ENCODE measurements around the gene KCNQ1. TPM values are rescaled to one million over a fixed set of nuclear protein-coding genes. Genes with fewer than 3 reads are reported as not detected.

Gene KCNQ1
- total RNA-seq, 3 donors from 2014 or later, result 3.6 to 6.2 (median 5.1) TPM

- Histone ChIP-seq H3K27ac (no peak overlapping the region), H3K4me3 (no peak overlapping the region), H3K4me1 (no peaks in the 10 kb centered on the region), H3K9me3 (no peaks in the 10 kb centered on the region), H3K36me3 (no peaks in the 10 kb centered on the region), H3K27me3 (no peaks in the 10 kb centered on the region)
- no peak for TF ChIP-seq POLR2A (IDR thresholded peaks at IDR 0.05)
- no peak for TF ChIP-seq POLR2AphosphoS5 (IDR thresholded peaks at IDR 0.05)
- TF ChIP-seq, protein P1, sequence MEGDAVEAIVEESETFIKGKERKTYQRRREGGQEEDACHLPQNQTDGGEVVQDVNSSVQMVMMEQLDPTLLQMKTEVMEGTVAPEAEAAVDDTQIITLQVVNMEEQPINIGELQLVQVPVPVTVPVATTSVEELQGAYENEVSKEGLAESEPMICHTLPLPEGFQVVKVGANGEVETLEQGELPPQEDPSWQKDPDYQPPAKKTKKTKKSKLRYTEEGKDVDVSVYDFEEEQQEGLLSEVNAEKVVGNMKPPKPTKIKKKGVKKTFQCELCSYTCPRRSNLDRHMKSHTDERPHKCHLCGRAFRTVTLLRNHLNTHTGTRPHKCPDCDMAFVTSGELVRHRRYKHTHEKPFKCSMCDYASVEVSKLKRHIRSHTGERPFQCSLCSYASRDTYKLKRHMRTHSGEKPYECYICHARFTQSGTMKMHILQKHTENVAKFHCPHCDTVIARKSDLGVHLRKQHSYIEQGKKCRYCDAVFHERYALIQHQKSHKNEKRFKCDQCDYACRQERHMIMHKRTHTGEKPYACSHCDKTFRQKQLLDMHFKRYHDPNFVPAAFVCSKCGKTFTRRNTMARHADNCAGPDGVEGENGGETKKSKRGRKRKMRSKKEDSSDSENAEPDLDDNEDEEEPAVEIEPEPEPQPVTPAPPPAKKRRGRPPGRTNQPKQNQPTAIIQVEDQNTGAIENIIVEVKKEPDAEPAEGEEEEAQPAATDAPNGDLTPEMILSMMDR (IDR thresholded peaks at IDR 0.05), result no peak
- intact Hi-C loops (cut with DNase I; ENCODE audit: low total_unique reads), result loop anchor here (10.0 kb wide), 1 partner anchor 69 kb away; no protein-coding TSS in a partner anchor
- no peak for DNase-seq (ENCODE audit: low spot score in 2 of 2)
These were observed 398.7 kb downstream of the KCNQ1 start for GRCh38 chr11:2843551-2843950.

DNA sequence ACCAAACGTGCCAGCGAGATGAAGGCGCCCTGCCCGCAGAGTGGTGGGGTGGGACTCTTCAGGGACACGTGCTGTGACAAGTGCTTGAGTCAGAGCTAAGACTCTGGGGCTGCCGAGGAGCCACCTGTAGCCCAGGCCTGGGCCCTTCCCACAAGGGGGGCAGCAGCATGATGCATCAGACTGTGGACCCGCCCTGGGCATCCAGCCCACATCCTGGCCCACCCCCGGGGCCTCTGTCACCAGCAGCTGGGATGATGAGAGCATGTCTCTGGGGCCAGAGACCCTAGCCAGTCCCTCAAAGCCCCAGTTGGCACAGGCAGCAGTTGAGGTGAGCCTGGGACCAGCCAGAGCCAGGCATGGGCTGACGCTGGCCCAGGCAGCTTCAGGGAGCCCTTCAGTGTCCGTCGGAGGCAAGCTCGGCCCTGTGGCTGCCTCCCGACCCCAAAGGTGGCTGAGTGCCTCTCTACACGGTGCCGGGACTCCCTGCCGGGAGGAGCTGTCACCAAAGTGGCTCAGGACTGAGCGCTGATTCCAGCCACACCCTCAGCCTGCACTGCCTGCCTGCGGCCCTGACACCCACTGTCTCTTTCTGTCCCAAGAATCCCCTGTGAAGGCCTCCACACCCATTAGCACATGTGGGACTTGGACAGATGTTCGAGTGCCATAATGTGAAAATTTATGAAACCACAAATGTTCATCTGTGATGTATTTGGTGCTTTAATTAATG lies 399.5 kb downstream of the KCNQ1 start:
- Histone ChIP-seq H3K4me3 (no peak overlapping the region), H3K27ac (no peak overlapping the region), H3K4me1 (no peaks in the 10 kb centered on the region), H3K9me3 (no peaks in the 10 kb centered on the region), H3K36me3 (no peaks in the 10 kb centered on the region), H3K27me3 (no peaks in the 10 kb centered on the region)
- no peak for TF ChIP-seq POLR2AphosphoS5 (IDR thresholded peaks at IDR 0.05)
- TF ChIP-seq, protein P1 (IDR thresholded peaks at IDR 0.05), result no peak
- TF ChIP-seq POLR2A (IDR thresholded peaks at IDR 0.05), result no peak
- no peak for DNase-seq (ENCODE audit: low spot score in 2 of 2)
- intact Hi-C loops (cut with DNase I; ENCODE audit: low total_unique reads), result loop anchor here (10.0 kb wide), 1 partner anchor 69 kb away; no protein-coding TSS in a partner anchor

DNA sequence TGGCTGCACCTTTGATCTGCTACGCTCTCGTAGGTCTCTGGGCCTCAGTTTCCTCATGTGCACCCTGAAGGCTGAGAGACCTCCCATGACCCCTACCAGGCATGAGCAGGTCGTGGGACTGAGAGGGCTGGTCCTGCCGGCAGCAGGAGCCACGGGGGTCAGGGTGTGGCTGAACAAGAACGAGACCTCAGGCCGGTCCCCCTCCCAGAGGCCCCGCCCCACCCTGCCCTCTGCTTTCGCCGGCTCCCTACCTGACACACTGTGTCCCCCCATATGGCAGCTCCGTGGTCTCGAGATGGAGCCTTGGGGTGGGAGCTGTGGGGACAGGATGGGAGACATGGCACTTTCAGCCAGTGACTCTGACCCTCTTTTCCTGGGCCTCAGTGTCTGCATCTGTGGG lies 400.2 kb downstream of the KCNQ1 start:
- intact Hi-C loops (cut with DNase I; ENCODE audit: low total_unique reads), result loop anchor here (5.0 to 10.0 kb wide), 2 partner anchors 70 to 148 kb away; partner anchors contain the start of gene KCNQ1OT1
- H3K4me1 ChIP-seq, result no peaks in the 10 kb centered on the region
- TF ChIP-seq, protein P1 (IDR thresholded peaks at IDR 0.05), result no peak
- TF ChIP-seq POLR2AphosphoS5 (IDR thresholded peaks at IDR 0.05) (no peak), POLR2A (IDR thresholded peaks at IDR 0.05) (no peak)

GRCh38 chr11:2846056-2846455 lies 401.2 kb downstream of the KCNQ1 start:
- Histone ChIP-seq H3K9me3 (no peaks in the 10 kb centered on the region), H3K27ac (no peak overlapping the region), H3K36me3 (no peaks in the 10 kb centered on the region), H3K4me1 (no peaks in the 10 kb centered on the region), H3K27me3 (no peaks in the 10 kb centered on the region), H3K4me3 (no peak overlapping the region)
- intact Hi-C loops (cut with DNase I; ENCODE audit: low total_unique reads), result loop anchor here (5.0 to 10.0 kb wide), 2 partner anchors 71 to 149 kb away; partner anchors contain the start of gene KCNQ1OT1
- TF ChIP-seq, protein P1 (IDR thresholded peaks at IDR 0.05), result no peak
- DNase-seq (ENCODE audit: low spot score in 2 of 2), result no peak

More for the DNA sequence above, 400.2 kb downstream of the KCNQ1 start:
- no peaks in the 10 kb centered on the region for H3K27me3 ChIP-seq
- H3K4me3 ChIP-seq, result no peak overlapping the region
- no peaks in the 10 kb centered on the region for H3K36me3 ChIP-seq
- H3K9me3 ChIP-seq, result no peaks in the 10 kb centered on the region
- no peak overlapping the region for H3K27ac ChIP-seq
- DNase-seq (ENCODE audit: low spot score in 2 of 2), result no peak

GRCh38 chr11:2846470-2846869 lies 401.7 kb downstream of the KCNQ1 start:
- no peaks in the 10 kb centered on the region for H3K36me3 ChIP-seq
- intact Hi-C loops (cut with DNase I; ENCODE audit: low total_unique reads), result loop anchor here (5.0 to 10.0 kb wide), 2 partner anchors 72 to 149 kb away; partner anchors contain the start of gene KCNQ1OT1

More at GRCh38 chr11:2846470-2846869, 401.7 kb downstream of the KCNQ1 start:
- H3K9me3 ChIP-seq, result no peaks in the 10 kb centered on the region
- TF ChIP-seq, protein P1 (IDR thresholded peaks at IDR 0.05), result no peak
- TF ChIP-seq POLR2A (IDR thresholded peaks at IDR 0.05), result no peak
- TF ChIP-seq POLR2AphosphoS5 (IDR thresholded peaks at IDR 0.05), result no peak
- no peak overlapping the region for H3K4me3 ChIP-seq
- DNase-seq (ENCODE audit: low spot score in 2 of 2), result no peak
- H3K4me1 ChIP-seq, result no peaks in the 10 kb centered on the region
- H3K27me3 ChIP-seq, result no peaks in the 10 kb centered on the region
- no peak overlapping the region for H3K27ac ChIP-seq
